HT-29 (cell line): ENCODE measurements around the gene FAM3D. TPM values are rescaled to one million over a fixed set of nuclear protein-coding genes. Genes with fewer than 3 reads are reported as not detected.
"Not testable (repeated sequence)": the region's sequence is repeated elsewhere in the genome, so short reads cannot be mapped to it uniquely, and the experiment has no call there.

Experiments used
- DNase-seq: peaks from one replicate; pipeline ENCODE4 v3.0.0-alpha.2; 2015; ENCODE audit warnings: low spot score
- total RNA-seq: library from RNA; depleted of rRNA; stranded (reverse); fragments of >200 nt; shearing (Covaris generic); gene quantifications from 2 replicates; pipeline ENCODE4 v1.2.3, GENCODE V29; 2014; rRNA removed

The FAM3D gene
- total RNA-seq: 50.2 and 58.0 TPM in 2 replicates

GRCh38 chr3:58666683-58667082 lies at the start of gene FAM3D:
Gene FAM3D, minus strand, starts transcription at chr3:58666774. Its CDS starts 11,211 bp downstream, at chr3:58655563.
- peak; percentile 68 for DNase-seq

GRCh38 chr3:58713715-58714401 lies 47.3 kb upstream of the FAM3D start:
- DNase-seq: no peak

DNA sequence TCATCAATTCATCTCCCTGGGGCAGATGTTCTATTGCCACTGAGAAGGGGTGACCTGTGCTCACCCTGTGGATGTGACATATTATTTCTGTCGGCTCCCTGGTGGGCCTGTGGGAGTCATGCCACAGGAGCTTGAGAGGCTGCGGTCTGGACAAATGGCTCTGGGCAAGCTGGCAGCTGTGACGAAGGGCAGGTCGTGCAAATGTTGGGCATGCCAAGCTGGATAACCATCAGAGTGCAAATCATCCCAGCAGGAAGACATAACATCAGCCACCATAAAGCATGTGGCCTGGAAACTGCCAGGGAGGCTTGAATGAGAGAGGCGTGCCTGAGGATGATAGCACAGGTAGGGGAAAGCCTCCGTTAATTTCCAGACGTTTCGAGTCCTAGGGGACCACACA lies 45.3 kb upstream of the FAM3D start:
- DNase-seq: no peak

- not testable (repeated sequence) for DNase-seq
Observed at GRCh38 chr3:58708983-58709382, 42.4 kb upstream of the FAM3D start.

- no peak for DNase-seq
Observed at GRCh38 chr3:58708116-58708791, 41.7 kb upstream of the FAM3D start.

DNA sequence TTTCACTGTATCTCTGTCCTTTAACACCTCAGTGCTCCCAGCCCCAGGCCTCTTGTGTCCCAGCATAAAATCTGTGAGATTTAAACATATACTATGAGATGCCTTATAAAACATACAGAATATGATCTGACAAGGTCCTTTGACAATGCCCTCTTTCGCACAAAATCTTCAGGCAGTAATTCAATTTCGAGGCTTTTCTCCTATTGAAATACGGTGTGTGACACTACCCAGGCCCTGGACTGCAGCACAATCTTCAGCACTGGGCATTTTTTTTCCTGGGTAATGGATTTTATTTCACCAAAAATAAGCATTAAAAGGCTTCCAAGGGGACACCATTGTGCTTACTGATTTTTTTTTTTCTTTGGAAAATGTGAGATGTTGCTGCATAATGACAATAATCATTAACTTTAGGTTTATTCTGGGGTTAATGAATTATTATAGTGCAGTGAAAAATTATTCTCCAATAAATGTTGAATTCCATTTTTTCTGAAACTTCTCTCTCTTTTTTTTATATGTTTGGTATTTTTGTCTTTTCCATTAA lies 40.9 kb upstream of the FAM3D start:
- no peak for DNase-seq

DNA sequence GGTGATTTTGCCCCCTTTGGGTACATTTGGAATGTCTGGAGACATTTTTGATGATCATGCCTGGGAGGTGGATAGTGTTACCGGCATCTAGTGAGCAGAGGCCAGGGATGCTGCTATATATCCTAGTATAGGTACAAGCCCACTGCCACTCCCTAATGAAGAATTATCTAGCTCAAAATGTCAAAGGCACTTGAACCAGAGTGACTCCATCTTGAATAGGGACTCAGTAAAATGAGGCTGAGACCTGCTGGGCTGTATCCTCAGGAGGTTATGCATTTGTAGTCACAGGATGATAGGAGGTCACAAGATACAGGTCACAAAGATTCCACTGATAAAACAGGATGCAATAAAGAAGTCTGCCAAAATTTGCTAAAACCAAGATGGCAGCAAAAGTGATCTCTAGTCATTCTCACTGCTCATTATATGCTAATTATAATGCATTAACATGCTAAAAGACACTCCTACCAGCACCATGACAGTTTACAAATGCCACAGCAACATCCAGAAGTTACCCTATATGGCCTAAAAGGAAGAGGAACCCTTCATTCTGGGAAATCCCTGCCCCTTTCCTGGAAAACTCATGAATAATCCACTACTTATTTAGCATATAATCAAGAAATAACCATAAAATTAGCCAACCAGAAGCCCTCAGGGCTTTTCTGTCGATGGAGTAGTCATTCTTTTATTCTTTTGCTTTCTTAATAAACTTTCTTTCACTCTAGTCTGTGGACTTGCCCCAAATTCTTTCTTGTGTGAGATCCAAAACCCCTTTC lies 40.0 kb upstream of the FAM3D start:
- no peak for DNase-seq

DNA sequence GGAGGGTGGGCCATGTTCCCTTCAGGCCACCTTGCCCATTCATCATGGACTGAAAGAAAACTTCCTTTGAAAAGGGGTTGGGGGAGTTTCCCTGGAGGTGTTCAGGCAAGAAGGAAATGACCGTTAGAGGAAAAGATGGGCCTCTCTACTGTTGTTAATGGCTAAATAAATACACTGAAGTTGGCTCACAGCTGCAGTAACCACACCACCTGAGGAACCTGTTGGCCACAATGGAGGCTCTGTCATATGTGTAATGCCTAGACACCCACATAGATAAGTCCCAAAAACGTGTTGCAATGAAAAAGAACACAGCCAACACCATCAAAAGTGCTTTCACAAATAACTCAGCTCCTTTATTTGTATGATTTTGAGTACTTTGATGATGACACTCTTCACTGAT lies 38.2 kb upstream of the FAM3D start:
- no peak for DNase-seq

DNA sequence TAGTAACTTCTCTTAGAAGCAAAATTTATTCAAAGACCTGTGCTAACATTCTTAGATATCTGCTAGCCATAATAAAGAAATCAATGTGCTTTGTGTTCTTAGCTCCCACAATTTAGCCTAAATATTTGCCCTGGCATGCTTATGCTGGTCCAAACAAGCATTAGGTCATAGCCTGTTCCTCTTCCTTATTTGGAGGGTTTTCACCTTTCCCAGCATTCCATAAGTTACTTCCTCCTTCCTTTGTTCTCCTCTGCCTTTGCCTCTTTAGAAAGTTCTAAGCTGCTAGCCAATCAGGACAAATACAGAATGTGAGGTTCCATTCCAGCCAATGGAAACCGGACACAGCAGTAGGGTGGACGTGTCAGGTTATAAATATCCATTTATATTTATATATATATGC lies 37.7 kb upstream of the FAM3D start:
- DNase-seq: not testable (repeated sequence)

DNA sequence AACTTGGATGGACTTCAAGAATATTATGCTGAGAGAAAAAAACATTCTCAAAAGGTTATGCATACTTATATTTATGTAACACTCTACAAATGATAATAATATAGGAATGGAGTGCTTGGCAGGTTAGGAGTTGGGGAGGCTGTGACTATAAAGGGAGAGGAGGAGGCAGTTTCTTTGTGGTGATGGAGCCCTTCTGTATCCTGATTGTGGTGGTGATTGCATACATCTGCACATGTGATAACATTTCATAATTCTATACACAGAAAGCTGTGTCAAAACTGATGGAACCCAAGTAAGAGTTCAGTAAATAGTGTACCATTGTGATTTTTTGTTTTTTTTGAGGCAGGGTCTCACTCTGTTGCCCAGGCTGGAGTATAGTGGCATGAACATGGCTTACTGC lies 31.7 kb upstream of the FAM3D start:
- DNase-seq: no peak

GRCh38 chr3:58697561-58697960 lies 31.0 kb upstream of the FAM3D start:
- no peak for DNase-seq

GRCh38 chr3:58696813-58697212 lies 30.2 kb upstream of the FAM3D start:
- not testable (repeated sequence) for DNase-seq

DNA sequence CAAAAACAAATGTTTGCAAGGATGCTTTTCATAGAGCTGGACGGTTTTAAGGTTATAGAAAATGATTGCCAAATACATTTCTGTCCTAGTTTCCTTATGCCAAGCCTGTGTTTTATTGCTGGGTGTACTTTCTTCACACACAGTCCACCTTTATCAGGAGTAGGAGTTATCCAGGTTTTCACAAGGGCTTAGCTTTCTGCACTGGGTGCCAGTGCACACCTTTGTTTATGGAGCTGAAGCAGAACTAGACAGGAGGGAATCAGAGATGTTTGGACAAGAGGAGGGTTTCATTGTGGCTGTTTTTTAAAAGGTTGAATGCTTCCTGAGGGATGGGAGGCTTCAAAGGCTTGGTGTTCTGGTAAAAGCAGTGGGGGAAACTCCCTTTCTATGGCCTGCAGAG lies 29.5 kb upstream of the FAM3D start:
- DNase-seq: no peak

GRCh38 chr3:58695284-58695683 lies 28.7 kb upstream of the FAM3D start:
- not testable (repeated sequence) for DNase-seq

- DNase-seq: no peak
Observed at GRCh38 chr3:58693940-58694850, 27.6 kb upstream of the FAM3D start.

DNA sequence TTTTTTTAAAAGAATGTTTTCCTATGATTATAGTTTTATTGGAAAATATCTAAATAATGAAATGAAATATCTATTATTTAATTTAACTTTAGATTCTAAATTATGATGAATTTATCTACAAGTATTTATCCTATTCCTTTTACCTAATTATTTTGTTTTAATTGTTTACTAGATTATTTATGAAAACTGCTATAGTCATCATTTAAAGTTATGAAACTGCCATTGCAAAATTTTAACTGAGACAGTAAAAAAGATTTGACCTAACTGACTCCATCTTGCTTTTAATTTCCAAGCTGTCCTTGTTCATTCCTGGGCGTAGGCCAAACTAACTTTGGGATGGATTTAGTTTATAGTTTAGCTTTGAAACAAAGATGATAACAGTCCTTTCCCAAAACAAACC lies 25.9 kb upstream of the FAM3D start:
- DNase-seq: no peak

DNA sequence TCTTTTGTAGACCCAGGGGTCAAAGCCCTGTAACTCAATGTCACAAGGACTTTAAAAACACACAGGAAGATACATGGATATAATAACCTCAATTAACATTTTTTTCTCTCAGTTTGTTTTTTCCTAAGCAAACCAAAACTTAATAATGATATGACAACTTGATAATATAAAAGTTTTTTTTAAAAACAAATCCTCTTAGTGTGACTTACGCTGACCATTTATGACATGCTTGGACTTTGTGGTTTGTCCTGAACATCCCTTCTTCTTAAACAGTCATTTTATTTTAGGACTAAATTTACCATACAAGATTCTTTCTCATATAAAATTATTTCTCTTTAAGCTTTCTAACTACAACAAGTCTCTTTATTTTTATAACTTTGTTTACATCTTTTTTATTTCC lies 25.4 kb upstream of the FAM3D start:
- no peak for DNase-seq

- no peak for DNase-seq
Observed at GRCh38 chr3:58690490-58690889, 23.9 kb upstream of the FAM3D start.

DNA sequence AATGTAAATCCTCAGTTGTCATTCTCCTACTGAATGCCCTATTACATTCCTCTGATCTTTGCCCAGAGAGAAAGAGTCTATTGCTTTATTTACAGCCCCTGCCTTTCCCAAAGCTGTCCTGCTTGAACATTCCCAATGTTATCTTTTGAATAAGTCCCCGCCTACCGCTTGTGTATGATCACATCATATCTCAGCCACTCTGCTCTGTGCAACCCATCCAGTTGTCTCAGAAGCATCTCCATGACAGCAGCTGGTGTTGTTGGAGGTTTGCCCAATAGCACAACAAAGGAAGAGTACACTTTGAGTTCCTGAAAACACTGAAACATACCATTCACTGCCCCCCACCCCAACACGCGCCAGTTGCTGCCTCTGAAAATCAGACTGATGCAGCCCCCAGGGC lies 22.0 kb upstream of the FAM3D start:
- no peak for DNase-seq

- no peak for DNase-seq
Observed at GRCh38 chr3:58686847-58687246, 20.3 kb upstream of the FAM3D start.

DNA sequence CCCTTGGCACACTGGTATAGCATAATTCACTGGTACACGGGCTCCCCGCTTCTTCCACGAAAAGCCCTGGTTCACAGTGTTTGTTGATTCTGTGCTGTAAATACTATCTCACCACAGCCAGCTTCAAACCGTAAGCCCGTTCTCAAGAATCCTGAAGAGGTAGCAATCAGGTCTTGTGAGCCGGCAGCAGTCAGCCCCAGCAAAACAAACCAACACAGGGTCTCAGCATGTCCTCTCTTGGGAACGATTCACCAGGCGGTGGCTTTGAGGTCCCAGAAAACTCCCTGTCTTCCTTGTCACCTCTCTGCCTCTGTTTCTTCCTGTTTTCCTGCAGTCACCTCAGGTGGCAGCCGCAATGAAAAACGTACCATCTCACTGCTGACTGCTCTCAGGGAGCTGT lies 19.1 kb upstream of the FAM3D start:
- no peak for DNase-seq
